GM12875 (cell line): ENCODE results near the gene NDST4.
"Not testable (repeated sequence)": the region's sequence is repeated elsewhere in the genome, so short reads cannot be mapped to it uniquely, and the experiment has no call there.

Experiments
- H3K4me3 ChIP-seq: one replicate; pipeline ENCODE4 v1.5.1; 2011; ENCODE audit warnings: low read depth, low read length, control low read depth
- TF ChIP-seq, protein P1 (sequence below): IDR thresholded peaks from 2 replicates; pipeline ENCODE4 v1.5.1; 2011; ENCODE audit warnings: low read depth, mild to moderate bottlenecking, control low read depth, inconsistent platforms, low read length, moderate library complexity, borderline replicate concordance; ENCODE audit not compliant: insufficient read depth

The NDST4 gene

DNA sequence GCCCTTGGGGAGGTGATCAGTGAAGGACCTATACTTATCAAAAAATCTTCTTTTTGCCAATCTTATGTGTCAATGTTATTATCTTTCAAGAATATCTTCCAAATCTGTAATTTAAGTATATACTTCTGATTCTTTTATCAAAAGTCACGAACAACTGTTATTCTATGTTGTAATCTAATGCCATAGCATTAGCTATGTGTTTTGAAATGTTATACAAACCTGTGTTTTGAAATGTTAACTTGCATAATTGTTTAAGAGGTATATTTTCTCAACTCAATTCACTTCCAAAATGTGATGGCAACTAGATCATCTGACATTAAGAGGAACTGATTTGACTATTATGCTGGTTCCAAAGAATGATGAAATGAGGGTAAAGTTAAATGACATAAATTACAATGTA lies 113.5 kb downstream of the NDST4 start:
- no peak overlapping the region for H3K4me3 ChIP-seq
- TF ChIP-seq, protein P1, sequence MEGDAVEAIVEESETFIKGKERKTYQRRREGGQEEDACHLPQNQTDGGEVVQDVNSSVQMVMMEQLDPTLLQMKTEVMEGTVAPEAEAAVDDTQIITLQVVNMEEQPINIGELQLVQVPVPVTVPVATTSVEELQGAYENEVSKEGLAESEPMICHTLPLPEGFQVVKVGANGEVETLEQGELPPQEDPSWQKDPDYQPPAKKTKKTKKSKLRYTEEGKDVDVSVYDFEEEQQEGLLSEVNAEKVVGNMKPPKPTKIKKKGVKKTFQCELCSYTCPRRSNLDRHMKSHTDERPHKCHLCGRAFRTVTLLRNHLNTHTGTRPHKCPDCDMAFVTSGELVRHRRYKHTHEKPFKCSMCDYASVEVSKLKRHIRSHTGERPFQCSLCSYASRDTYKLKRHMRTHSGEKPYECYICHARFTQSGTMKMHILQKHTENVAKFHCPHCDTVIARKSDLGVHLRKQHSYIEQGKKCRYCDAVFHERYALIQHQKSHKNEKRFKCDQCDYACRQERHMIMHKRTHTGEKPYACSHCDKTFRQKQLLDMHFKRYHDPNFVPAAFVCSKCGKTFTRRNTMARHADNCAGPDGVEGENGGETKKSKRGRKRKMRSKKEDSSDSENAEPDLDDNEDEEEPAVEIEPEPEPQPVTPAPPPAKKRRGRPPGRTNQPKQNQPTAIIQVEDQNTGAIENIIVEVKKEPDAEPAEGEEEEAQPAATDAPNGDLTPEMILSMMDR = no peak

- TF ChIP-seq, protein P1 = no peak
- no peak overlapping the region for H3K4me3 ChIP-seq
Observed at GRCh38 chr4:114998316-114998715, 115.1 kb downstream of the NDST4 start.

- no peak overlapping the region for H3K4me3 ChIP-seq
Observed at GRCh38 chr4:114997576-114998247, 115.7 kb downstream of the NDST4 start.

DNA sequence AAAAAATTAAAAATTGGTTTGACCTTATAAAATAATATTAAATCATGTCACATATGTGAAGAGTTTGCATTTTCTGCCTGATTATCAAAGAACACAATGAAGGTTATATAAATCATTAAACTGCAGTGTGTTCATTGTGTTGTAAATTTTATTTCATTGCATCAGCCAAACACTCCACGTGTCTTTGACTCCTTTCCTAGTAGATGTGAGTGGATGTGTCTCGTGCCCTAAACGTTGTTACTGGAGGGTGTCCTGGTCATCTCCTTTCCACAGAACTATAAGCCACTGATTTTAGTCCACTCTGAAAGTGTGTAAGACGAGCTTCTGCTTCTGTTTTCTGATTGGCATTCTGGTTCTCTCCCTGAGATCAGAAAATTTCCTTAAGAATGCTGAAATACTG lies 127.3 kb downstream of the NDST4 start:
- TF ChIP-seq, protein P1 = no peak
- no peak overlapping the region for H3K4me3 ChIP-seq

More at GRCh38 chr4:114997576-114998247, 115.7 kb downstream of the NDST4 start:
- TF ChIP-seq, protein P1 = no peak

- TF ChIP-seq, protein P1 = no peak
- H3K4me3 ChIP-seq = no peak overlapping the region
Observed at GRCh38 chr4:114980932-114981708, 132.3 kb downstream of the NDST4 start.

DNA sequence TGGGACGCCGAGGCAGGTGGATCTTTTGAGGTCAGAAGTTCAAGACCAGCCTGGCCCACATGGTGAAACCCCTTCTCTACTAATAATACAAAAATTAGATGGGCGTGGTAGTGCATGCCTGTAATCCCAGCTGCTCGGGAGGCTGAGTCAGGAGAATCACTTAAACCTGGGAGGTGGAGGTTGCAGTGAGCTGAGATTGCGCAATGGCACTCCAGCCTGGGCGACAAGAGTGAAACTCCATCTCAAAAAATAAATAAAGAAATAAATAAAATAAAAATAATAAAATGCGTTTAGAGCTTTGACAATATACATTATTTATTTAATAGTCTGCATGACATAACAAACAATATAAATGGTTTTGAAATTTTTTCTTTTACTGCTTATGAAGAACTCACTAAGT lies 133.0 kb downstream of the NDST4 start:
- H3K4me3 ChIP-seq = not testable (repeated sequence)

DNA sequence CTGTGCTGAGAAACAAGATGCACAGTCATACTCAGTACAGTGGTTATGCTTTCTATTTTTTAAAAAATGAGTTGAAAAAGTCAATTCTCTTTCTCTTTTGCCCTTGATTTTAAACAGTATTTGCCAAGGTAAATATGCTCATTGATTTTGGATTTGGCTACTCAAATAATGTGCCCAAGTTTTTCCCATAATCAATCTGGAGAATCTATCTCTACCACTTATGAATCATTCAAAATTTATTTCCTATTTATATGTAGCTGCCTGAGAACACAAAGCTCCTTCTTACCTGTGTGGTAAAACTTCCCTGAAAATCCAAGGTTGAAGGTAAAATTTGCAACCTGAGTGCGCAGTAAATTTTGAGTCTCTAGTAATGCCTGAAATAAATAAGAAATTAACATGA lies 136.5 kb downstream of the NDST4 start:
- H3K4me3 ChIP-seq = no peak overlapping the region
- TF ChIP-seq, protein P1 = no peak
